OCI-M1 (cell line): ENCODE measurements around the gene ELMO1.

Experiments
- DNase-seq: peaks from one replicate; lab custom pipeline; 2025; lab: John Stamatoyannopoulos, UW

ELMO1 gene

GRCh38 chr7:37216156-37216852 lies 232.4 kb downstream of the ELMO1 start:
- DNase-seq: peak; percentile 12

- DNase-seq: no peak
Observed at GRCh38 chr7:37215290-37215923, 233.3 kb downstream of the ELMO1 start.

- DNase-seq: no peak
Observed at GRCh38 chr7:37212556-37212955, 236.1 kb downstream of the ELMO1 start.

GRCh38 chr7:37212051-37212450 lies 236.6 kb downstream of the ELMO1 start:
- no peak for DNase-seq

GRCh38 chr7:37211097-37211880 lies 237.4 kb downstream of the ELMO1 start:
- no peak for DNase-seq

GRCh38 chr7:37209195-37209594 lies 239.5 kb downstream of the ELMO1 start:
- no peak for DNase-seq

- peak; percentile 82 for DNase-seq
Observed at GRCh38 chr7:37208528-37208927, 240.1 kb downstream of the ELMO1 start.

GRCh38 chr7:37206192-37206591 lies 242.5 kb downstream of the ELMO1 start:
- no peak for DNase-seq

- DNase-seq: no peak
Observed at GRCh38 chr7:37205451-37205850, 243.2 kb downstream of the ELMO1 start.

- DNase-seq: no peak
Observed at GRCh38 chr7:37201876-37202198, 246.8 kb downstream of the ELMO1 start.

- DNase-seq: peak; percentile 75
Observed at GRCh38 chr7:37201003-37201875, 247.4 kb downstream of the ELMO1 start.

GRCh38 chr7:37198906-37199485 lies 249.7 kb downstream of the ELMO1 start:
- peak; percentile 64 for DNase-seq

GRCh38 chr7:37198041-37198905 lies 250.4 kb downstream of the ELMO1 start:
- no peak for DNase-seq

GRCh38 chr7:37197108-37197507 lies 251.6 kb downstream of the ELMO1 start:
- DNase-seq: no peak

GRCh38 chr7:37196676-37197075 lies 252.0 kb downstream of the ELMO1 start:
- DNase-seq: no peak

- no peak for DNase-seq
Observed at GRCh38 chr7:37195388-37195787, 253.3 kb downstream of the ELMO1 start.

GRCh38 chr7:37194943-37195342 lies 253.7 kb downstream of the ELMO1 start:
- DNase-seq: no peak

- no peak for DNase-seq
Observed at GRCh38 chr7:37193775-37194135, 254.9 kb downstream of the ELMO1 start.

GRCh38 chr7:37193087-37193774 lies 255.4 kb downstream of the ELMO1 start:
- no peak for DNase-seq

- DNase-seq: no peak
Observed at GRCh38 chr7:37191797-37192196, 256.9 kb downstream of the ELMO1 start.
